Cardiac fibroblast (primary cell): ENCODE measurements around the gene TMEM30A.

Source experiments
- DNase-seq, 2 donors: peaks; one replicate each; pipeline versions ENCODE4 v3.0.0 to v3.0.0-alpha.2; 2010; ENCODE audit warnings: low read depth in 2 of 2
- H3K4me3 ChIP-seq, 2 donors: replicated peaks in 1 of 2; 1 replicate in 1 of 2; 2 replicates in 1 of 2; pipeline ENCODE4 v1.5.1; 2011; ENCODE audit warnings: low read depth in 2 of 2, low read length in 2 of 2, mild to moderate bottlenecking in 2 of 2, moderate library complexity in 1 of 2
- TF ChIP-seq, protein P1 (sequence below): IDR thresholded peaks from one replicate; pipeline ENCODE4 v1.5.1; 2011; ENCODE audit warnings: low read depth, mild to moderate bottlenecking, low read length, inconsistent platforms

Gene TMEM30A

GRCh38 chr6:75318900-75319299 lies 34.3 kb upstream of the TMEM30A start:
- H3K4me3 ChIP-seq = no peak overlapping the region
- DNase-seq = no peak
- TF ChIP-seq, protein P1, sequence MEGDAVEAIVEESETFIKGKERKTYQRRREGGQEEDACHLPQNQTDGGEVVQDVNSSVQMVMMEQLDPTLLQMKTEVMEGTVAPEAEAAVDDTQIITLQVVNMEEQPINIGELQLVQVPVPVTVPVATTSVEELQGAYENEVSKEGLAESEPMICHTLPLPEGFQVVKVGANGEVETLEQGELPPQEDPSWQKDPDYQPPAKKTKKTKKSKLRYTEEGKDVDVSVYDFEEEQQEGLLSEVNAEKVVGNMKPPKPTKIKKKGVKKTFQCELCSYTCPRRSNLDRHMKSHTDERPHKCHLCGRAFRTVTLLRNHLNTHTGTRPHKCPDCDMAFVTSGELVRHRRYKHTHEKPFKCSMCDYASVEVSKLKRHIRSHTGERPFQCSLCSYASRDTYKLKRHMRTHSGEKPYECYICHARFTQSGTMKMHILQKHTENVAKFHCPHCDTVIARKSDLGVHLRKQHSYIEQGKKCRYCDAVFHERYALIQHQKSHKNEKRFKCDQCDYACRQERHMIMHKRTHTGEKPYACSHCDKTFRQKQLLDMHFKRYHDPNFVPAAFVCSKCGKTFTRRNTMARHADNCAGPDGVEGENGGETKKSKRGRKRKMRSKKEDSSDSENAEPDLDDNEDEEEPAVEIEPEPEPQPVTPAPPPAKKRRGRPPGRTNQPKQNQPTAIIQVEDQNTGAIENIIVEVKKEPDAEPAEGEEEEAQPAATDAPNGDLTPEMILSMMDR = no peak

DNA sequence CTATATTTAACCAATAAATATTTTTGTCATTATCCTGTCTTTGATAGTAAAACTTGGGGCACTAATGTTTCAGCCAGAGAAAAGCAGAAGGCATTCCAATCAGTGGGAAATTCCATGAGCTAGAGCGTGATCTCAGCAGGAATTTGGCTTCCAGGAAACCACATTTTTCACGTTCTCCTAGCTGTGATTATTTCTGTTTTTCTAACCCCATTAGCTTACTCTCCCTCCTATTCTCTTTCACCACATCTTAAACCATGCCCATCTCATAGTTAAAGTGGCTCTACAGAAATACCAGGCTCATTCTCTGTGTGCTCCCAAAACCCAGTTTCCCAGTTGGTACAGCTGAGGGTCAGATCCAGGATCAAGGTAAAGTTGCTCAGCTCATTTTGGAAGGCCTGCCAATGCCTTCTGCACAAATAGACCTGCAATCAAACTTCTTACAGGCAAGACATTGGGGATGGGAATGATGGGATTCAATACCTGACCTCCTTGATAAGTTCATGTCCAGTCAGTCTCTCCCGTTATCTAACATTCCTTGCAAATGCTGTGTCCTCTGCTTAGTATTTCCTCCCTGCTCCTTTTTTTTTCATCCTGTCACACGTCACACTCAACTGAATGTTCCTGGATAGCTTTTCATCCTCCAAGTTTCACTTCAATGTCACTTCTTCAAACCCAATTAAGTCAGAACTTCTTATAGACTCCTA lies 33.1 kb upstream of the TMEM30A start:
- TF ChIP-seq, protein P1 = no peak
- DNase-seq = peak; percentile 60 to 81
- no peak overlapping the region for H3K4me3 ChIP-seq

GRCh38 chr6:75315978-75316377 lies 31.4 kb upstream of the TMEM30A start:
- H3K4me3 ChIP-seq = no peak overlapping the region
- DNase-seq = no peak
- TF ChIP-seq, protein P1 = no peak

- TF ChIP-seq, protein P1 = no peak
- no peak for DNase-seq
- H3K4me3 ChIP-seq = no peak overlapping the region
Observed at GRCh38 chr6:75308250-75308988, 23.8 kb upstream of the TMEM30A start.

- no peak for DNase-seq
- H3K4me3 ChIP-seq = no peak overlapping the region
- TF ChIP-seq, protein P1 = no peak
Observed at GRCh38 chr6:75307364-75308004, 22.9 kb upstream of the TMEM30A start.

DNA sequence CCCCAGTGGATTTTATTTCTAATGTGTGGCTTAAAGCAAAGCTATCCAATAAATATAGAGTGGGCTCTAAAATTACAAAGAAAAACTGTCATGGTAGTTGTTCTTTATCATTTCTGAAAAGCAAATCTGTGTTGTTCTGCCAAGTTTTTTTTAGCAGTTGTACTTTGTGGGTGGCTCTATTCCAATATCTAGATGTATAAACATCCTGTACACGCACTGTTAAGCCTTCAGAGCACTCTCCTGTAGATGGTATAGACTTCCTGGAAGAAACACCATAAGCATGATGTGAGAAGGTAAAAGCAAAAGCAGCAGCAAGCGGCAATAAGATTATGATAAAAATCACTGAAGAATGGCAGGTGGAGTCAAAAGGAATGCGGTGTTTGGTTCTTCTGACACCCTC lies 21.5 kb upstream of the TMEM30A start:
- H3K4me3 ChIP-seq = no peak overlapping the region
- TF ChIP-seq, protein P1 = no peak
- peak in 1 of 2 donors; percentile 50 for DNase-seq
